ENCODE results near the gene NTNG2. TPM values are rescaled to one million over a fixed set of nuclear protein-coding genes. Genes with fewer than 3 reads are reported as not detected.

Gene NTNG2
- total and polyA plus RNA-seq, 9 of the 15 experiments (the other 6 are each of a cell fraction or from before 2014, with no cell fraction given), result 0.01 to 0.11 (median 0.09) TPM; not detected in 6

- no peak for TF ChIP-seq TEAD2 (tag; IDR thresholded peaks at IDR 0.05)
- no peak for TF ChIP-seq KAT8 (IDR thresholded peaks at IDR 0.05; ENCODE audit: low read depth)
- TF ChIP-seq ZNF695 (CRISPR knock-in tag; IDR thresholded peaks at IDR 0.05), result no peak
- TF ChIP-seq AFF1 (IDR thresholded peaks at IDR 0.05; ENCODE audit: low read depth in 1 of 2, partially characterized antibody in 2 of 2), result peak in 1 of 2 experiments; percentile 93
- TF ChIP-seq POLR2AphosphoS2 (IDR thresholded peaks at IDR 0.05; ENCODE audit: low read length), result no peak
- TF ChIP-seq TSC22D4 (tag; IDR thresholded peaks at IDR 0.05), result no peak
- no peak for TF ChIP-seq ADNP (tag; IDR thresholded peaks at IDR 0.05)
- peak in 1 of 2 experiments; percentile 61; a peak in 2 of 4 replicates for TF ChIP-seq HDAC1 (IDR thresholded peaks at IDR 0.05)
- no peak for TF ChIP-seq SIX5 (IDR thresholded peaks at IDR 0.05; ENCODE audit: borderline replicate concordance in 1 of 2, insufficient read depth in 1 of 2, low read depth in 1 of 2, low read length in 2 of 2)
- TF ChIP-seq MAZ (CRISPR knock-in tag; conservative IDR thresholded peaks at IDR 0.05 in 1 of 2, IDR thresholded peaks at IDR 0.05 in 1 of 2), result peak in 1 of 2 experiments; percentile 85; a peak in 2 of 4 replicates
- TF ChIP-seq ZNF217 (CRISPR knock-in tag; IDR thresholded peaks at IDR 0.05), result no peak
- no peak for TF ChIP-seq POLR2B (IDR thresholded peaks at IDR 0.05; ENCODE audit: low read depth, partially characterized antibody)
- no peak for TF ChIP-seq FOXO4 (CRISPR knock-in tag; IDR thresholded peaks at IDR 0.05)
- TF ChIP-seq CREB1 (IDR thresholded peaks at IDR 0.05), result no peak
- TF ChIP-seq CREB1 (CRISPR knock-in tag; IDR thresholded peaks at IDR 0.05), result peak; percentile 56; the same call in 1 of the 2 replicates
- no peak for TF ChIP-seq KDM5B (IDR thresholded peaks at IDR 0.05; ENCODE audit: insufficient replicate concordance, low read depth, low read length)
- TF ChIP-seq ZNF561 (CRISPR knock-in tag; conservative IDR thresholded peaks at IDR 0.05), result no peak
- no peak for TF ChIP-seq ZBTB34 (CRISPR knock-in tag; IDR thresholded peaks at IDR 0.05)
- no peak for TF ChIP-seq PHF20 (IDR thresholded peaks at IDR 0.05; ENCODE audit: partially characterized antibody)
- no peak for TF ChIP-seq ELF1 (tag; IDR thresholded peaks at IDR 0.05)
- no peak for TF ChIP-seq ZNF79 (CRISPR knock-in tag; IDR thresholded peaks at IDR 0.05; ENCODE audit: low read depth)
- TF ChIP-seq ZNF274 (IDR thresholded peaks at IDR 0.05; ENCODE audit: borderline replicate concordance, low read depth, low read length), result no peak
- no peak for TF ChIP-seq HMG20A (CRISPR knock-in tag; conservative IDR thresholded peaks at IDR 0.05)
Measured at GRCh38 chr9:132114102-132114707, 47.7 kb upstream of the NTNG2 start (continued).
